ENCODE measurements around the gene ERCC3. TPM values are rescaled to one million over a fixed set of nuclear protein-coding genes. Genes with fewer than 3 reads are reported as not detected.

Gene ERCC3
- total RNA-seq, 1 experiment from 2014 or later = 69.5 TPM

GRCh38 chr2:127332335-127332734, 38.4 kb upstream of the ERCC3 start:
- BruUV-seq (replicated peaks) = no TSS peak
- Histone ChIP-seq H3K27ac (ENCODE audit: low read depth, low read length, poor library complexity, severe bottlenecking) (no peak overlapping the region), H3K36me3 (ENCODE audit: insufficient read depth, low read length, poor library complexity, severe bottlenecking) (no peaks in the 10 kb centered on the region), H3K4me1 (ENCODE audit: insufficient read depth, low read length, poor library complexity, severe bottlenecking) (no peaks in the 10 kb centered on the region), H3K27me3 (replicated peaks; ENCODE audit: insufficient read depth, low read depth, low read length, poor library complexity) (no peaks in the 10 kb centered on the region), H3K4me3 (ENCODE audit: low read depth, low read length, poor library complexity, severe bottlenecking) (no peak overlapping the region), H3K9me3 (ENCODE audit: low read depth, low read length, poor library complexity, severe bottlenecking) (no peaks in the 10 kb centered on the region)
- TF ChIP-seq CTCF (conservative IDR thresholded peaks at IDR 0.05; ENCODE audit: low read depth, low read length) (no peak), EZH2 (IDR thresholded peaks at IDR 0.05; ENCODE audit: borderline replicate concordance, low read depth, low read length, poor library complexity, severe bottlenecking) (no peak)
- intact Hi-C loops (cut with micrococcal nuclease; ENCODE audit: unreplicated experiment) = no loop called here
- ChIA-PET CTCF (no interaction called here), POLR2A (ENCODE audit: low non-redundant PET) (no interaction called here)
- no peak for DNase-seq (ENCODE audit: low spot score)

GRCh38 chr2:127330753-127331152, 36.8 kb upstream of the ERCC3 start:
- ChIA-PET POLR2A (ENCODE audit: low non-redundant PET) (interaction anchor here (0.6 kb wide), 1 partner anchor 52 kb away, joined by 3 read pairs; no protein-coding TSS in a partner anchor), CTCF (no interaction called here)
- Histone ChIP-seq H3K27ac (ENCODE audit: low read depth, low read length, poor library complexity, severe bottlenecking) (no peak overlapping the region), H3K27me3 (replicated peaks; ENCODE audit: insufficient read depth, low read depth, low read length, poor library complexity) (no peaks in the 10 kb centered on the region), H3K9me3 (ENCODE audit: low read depth, low read length, poor library complexity, severe bottlenecking) (no peaks in the 10 kb centered on the region), H3K4me1 (ENCODE audit: insufficient read depth, low read length, poor library complexity, severe bottlenecking) (no peaks in the 10 kb centered on the region), H3K4me3 (ENCODE audit: low read depth, low read length, poor library complexity, severe bottlenecking) (no peak overlapping the region), H3K36me3 (ENCODE audit: insufficient read depth, low read length, poor library complexity, severe bottlenecking) (no peaks in the 10 kb centered on the region)
- no TSS peak for BruUV-seq (replicated peaks)
- no peak for DNase-seq (ENCODE audit: low spot score)
- TF ChIP-seq EZH2 (IDR thresholded peaks at IDR 0.05; ENCODE audit: borderline replicate concordance, low read depth, low read length, poor library complexity, severe bottlenecking) (no peak), CTCF (conservative IDR thresholded peaks at IDR 0.05; ENCODE audit: low read depth, low read length) (no peak)
- intact Hi-C loops (cut with micrococcal nuclease; ENCODE audit: unreplicated experiment) = no loop called here

- H3K36me3 ChIP-seq (ENCODE audit: insufficient read depth, low read length, poor library complexity, severe bottlenecking) = peaks cover 18% of the 10 kb centered on the region
- intact Hi-C loops (cut with micrococcal nuclease; ENCODE audit: unreplicated experiment) = no loop called here
- no peak overlapping the region for H3K4me3 ChIP-seq (ENCODE audit: low read depth, low read length, poor library complexity, severe bottlenecking)
- POLR2A ChIA-PET (ENCODE audit: low non-redundant PET) = no interaction called here
- no peak overlapping the region for H3K27ac ChIP-seq (ENCODE audit: low read depth, low read length, poor library complexity, severe bottlenecking)
- H3K9me3 ChIP-seq (ENCODE audit: low read depth, low read length, poor library complexity, severe bottlenecking) = no peaks in the 10 kb centered on the region
- no TSS peak for BruUV-seq (replicated peaks)
- DNase-seq (ENCODE audit: low spot score) = no peak
- H3K4me1 ChIP-seq (ENCODE audit: insufficient read depth, low read length, poor library complexity, severe bottlenecking) = no peaks in the 10 kb centered on the region
- CTCF ChIA-PET = no interaction called here
- H3K27me3 ChIP-seq (replicated peaks; ENCODE audit: insufficient read depth, low read depth, low read length, poor library complexity) = no peaks in the 10 kb centered on the region
- TF ChIP-seq CTCF (conservative IDR thresholded peaks at IDR 0.05; ENCODE audit: low read depth, low read length) (no peak), EZH2 (IDR thresholded peaks at IDR 0.05; ENCODE audit: borderline replicate concordance, low read depth, low read length, poor library complexity, severe bottlenecking) (no peak)
These were observed 32.5 kb upstream of the ERCC3 start for GRCh38 chr2:127326289-127326945.

Data from A673 (cell line).